ENCODE results near the gene C2orf92.

The C2orf92 gene

GRCh38 chr2:97714084-97714949, 44.8 kb downstream of the C2orf92 start:
- no peak for DNase-seq (ENCODE audit: low read depth)

GRCh38 chr2:97714950-97715652, 45.6 kb downstream of the C2orf92 start:
- DNase-seq (ENCODE audit: low read depth) = no peak

DNA sequence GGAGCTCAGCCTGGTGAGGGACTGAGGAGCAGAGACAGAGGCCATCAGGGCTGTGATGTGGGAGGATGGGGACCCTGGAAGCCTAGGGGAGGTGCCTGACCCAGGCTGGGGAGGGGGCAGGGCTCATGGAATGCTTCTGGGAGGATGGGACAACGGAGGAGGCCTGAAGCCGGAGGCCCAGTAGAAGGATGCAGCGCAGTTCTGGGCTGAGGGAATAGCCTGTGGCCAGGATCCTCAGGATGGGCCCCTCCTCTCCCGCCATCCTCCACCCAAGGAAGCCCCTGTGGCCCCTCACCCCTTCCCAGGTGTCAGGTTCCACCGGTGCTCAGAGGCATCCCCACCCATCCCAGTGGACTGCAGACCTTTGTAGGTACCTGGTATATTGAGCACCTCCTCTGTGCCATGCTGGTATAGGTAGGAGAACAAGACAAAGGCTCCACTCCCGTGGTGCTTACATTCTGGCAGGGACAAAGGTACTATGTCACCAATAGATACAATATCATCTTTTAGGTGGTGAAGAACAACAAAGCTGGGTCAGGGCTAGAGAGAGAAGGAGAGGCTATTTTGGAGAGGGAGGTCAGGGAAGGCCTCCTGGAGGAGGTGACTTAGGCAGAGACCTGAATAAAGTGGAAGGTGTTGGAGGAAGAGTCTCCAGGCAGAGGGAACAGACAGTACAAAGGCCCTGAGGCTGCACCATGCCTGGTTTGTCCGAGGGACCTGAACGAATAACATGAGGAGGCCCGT, 46.6 kb downstream of the C2orf92 start:
- no peak for DNase-seq (ENCODE audit: low read depth)

GRCh38 chr2:97716695-97717612, 47.4 kb downstream of the C2orf92 start:
- DNase-seq (ENCODE audit: low read depth) = no peak

DNA sequence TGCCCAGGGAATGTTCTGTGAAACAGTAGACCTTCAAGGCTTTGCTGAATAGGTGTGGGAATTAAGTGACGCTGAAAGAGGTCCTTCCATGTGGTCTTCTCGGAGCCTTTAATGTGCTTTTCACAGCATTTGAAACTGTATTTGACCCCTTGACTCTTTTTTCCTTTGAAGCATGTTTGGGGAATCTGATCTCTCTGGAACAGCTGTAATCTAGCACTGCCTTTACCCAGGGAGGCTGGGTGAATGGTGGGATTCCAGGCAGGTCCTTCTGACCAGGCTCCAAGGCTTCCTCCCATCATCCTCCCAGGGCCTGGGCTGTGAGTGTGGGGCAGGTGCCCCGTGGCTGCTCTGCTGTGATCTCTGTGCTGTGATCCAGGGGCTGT, 48.1 kb downstream of the C2orf92 start:
- no peak for DNase-seq (ENCODE audit: low read depth)

- peak; percentile 21 for DNase-seq (ENCODE audit: low read depth)
These were observed 48.8 kb downstream of the C2orf92 start for GRCh38 chr2:97718051-97718882.

GRCh38 chr2:97718942-97719341, 49.4 kb downstream of the C2orf92 start:
- no peak for DNase-seq (ENCODE audit: low read depth)

- DNase-seq (ENCODE audit: low read depth) = no peak
These were observed 50.0 kb downstream of the C2orf92 start for GRCh38 chr2:97719362-97720155.

DNA sequence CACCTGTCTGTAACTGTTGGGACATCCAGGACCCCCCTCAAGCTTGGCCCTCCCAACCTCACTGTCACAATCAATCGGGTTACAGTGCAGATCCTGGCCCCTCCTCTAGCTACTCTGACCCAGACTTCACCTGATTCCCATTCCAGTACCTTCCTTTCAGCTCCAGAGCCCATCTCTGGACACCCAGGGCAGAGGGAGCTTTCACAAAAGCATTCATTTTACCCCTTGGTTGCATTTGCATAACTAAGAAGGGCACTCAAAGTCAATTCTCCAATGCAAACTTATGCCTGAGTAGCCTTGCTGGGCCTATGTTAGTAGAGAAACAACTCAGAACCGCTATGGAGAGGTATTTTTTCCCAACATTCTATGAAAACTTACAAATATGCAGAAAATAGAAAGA, 51.2 kb downstream of the C2orf92 start:
- DNase-seq (ENCODE audit: low read depth) = no peak

DNA sequence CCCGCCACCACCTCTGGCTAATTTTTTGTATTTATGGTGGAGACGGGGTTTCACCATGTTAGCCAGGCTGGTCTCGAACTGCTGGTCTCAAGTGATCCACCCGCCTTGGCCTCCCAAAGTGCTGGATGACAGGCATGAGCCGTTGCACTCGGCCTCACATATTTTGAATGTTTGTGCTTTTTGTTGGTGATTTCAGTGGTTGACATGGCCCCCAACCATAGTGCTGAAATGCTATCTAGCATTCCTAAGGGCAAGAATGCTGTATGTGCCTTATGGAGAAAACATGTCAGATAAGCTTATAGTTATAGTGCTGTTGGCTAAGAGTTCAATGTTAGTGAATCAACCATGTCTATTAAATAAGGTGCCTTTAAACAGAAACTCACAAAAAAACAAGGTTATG, 52.7 kb downstream of the C2orf92 start:
- no peak for DNase-seq (ENCODE audit: low read depth)

GRCh38 chr2:97723156-97724072, 53.9 kb downstream of the C2orf92 start:
- DNase-seq (ENCODE audit: low read depth) = no peak

DNA sequence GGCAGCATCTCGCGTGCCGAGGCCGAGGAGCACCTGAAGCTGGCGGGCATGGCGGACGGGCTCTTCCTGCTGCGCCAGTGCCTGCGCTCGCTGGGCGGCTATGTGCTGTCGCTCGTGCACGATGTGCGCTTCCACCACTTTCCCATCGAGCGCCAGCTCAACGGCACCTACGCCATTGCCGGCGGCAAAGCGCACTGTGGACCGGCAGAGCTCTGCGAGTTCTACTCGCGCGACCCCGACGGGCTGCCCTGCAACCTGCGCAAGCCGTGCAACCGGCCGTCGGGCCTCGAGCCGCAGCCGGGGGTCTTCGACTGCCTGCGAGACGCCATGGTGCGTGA, 54.5 kb downstream of the C2orf92 start:
- DNase-seq (ENCODE audit: low read depth) = no peak

DNA sequence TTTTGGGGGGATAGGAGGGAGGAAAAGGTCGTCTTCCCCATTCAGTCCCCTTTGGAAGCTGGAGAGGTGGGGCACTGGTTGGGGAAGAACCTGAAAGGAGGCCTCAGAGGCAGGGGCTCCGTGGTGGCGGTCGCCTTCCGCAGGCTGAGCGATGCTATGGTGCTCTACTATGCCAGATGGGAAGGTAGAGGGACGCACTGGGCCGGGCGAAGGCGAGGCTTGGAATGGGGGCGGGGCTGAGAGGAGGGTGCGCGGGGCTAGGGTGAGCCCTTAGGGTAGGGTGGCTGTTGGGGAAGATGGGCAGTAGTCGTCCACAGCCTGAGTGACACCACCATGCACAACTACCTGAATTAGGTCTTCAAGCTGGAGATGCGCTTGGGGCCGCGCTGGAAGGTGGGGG, 55.0 kb downstream of the C2orf92 start:
- no peak for DNase-seq (ENCODE audit: low read depth)

GRCh38 chr2:97724946-97725688, 55.6 kb downstream of the C2orf92 start:
- DNase-seq (ENCODE audit: low read depth) = no peak

DNA sequence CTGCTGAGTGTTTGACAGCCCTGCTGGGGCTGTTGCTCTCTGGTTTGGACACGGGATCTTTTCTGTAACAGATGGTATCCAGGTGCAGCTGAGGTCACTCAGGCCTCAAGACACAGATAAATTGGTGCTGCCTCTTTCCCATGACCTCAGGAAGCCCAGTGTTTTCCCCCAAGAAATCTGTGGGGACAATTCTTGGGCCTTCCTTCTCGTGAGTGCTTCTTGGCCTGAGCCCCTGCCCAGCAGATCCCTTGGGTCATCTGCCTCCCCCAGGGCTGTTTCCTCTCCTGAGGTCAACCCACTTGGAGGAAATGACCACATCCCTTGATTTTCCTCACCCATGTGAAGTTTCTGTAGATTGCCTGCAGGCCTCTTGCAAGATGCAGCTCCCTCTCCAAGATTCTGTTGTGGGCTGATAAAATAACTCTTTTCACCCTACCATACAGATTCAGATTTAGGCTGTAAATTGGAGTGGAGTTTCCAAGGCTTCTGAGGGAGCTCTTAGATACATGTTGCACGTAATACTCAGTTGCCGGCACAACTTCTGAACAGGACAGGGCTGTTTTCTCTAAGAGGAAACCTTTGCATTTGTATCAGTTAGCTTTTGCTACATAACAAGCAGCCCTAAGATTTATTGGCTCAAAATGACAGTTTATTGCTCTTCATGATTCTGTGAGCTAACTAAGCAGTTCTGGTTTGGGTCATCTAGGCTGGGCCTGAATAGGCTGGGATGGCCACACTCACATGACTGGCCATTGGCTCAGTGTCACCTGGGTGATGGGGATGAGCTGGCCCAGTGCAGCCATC, 57.0 kb downstream of the C2orf92 start:
- no peak for DNase-seq (ENCODE audit: low read depth)

GRCh38 chr2:97727296-97727695, 57.8 kb downstream of the C2orf92 start:
- DNase-seq (ENCODE audit: low read depth) = no peak

- no peak for DNase-seq (ENCODE audit: low read depth)
These were observed 58.7 kb downstream of the C2orf92 start for GRCh38 chr2:97728091-97728731.

Data from CMK (cell line).